Activated CD8-positive, alpha-beta memory T cell treated with anti-CD3 and anti-CD28 coated beads for 1 hour (primary cell): ENCODE results near the gene GNG2.
A peak's percentile ranks its signal among the peaks of the same experiment; 100 is the strongest.

Source experiments
- DNase-seq, 2 donors: peaks; one replicate each; pipeline ENCODE4 v3.0.0-alpha.2; 2020; ENCODE audit warnings: low read depth in 1 of 2; ENCODE audit errors: extremely low read depth in 1 of 2

Gene GNG2

GRCh38 chr14:51938137-51938536 is 77.7 kb downstream of the GNG2 start:
- no peak for DNase-seq

GRCh38 chr14:51938821-51939220 is 78.4 kb downstream of the GNG2 start:
- DNase-seq: no peak

GRCh38 chr14:51939226-51939625 is 78.8 kb downstream of the GNG2 start:
- no peak for DNase-seq

- no peak for DNase-seq
Measured at GRCh38 chr14:51939755-51940301, 79.4 kb downstream of the GNG2 start.

GRCh38 chr14:51942971-51943370 is 82.6 kb downstream of the GNG2 start:
- no peak for DNase-seq

- no peak for DNase-seq
Measured at GRCh38 chr14:51950007-51950406, 89.6 kb downstream of the GNG2 start.

GRCh38 chr14:51951656-51952055 is 91.2 kb downstream of the GNG2 start:
- DNase-seq: no peak

- no peak for DNase-seq
Measured at GRCh38 chr14:51954031-51954430, 93.6 kb downstream of the GNG2 start.

- no peak for DNase-seq
Measured at GRCh38 chr14:51954657-51955056, 94.2 kb downstream of the GNG2 start.

GRCh38 chr14:51957950-51958349 is 97.5 kb downstream of the GNG2 start:
- DNase-seq: no peak

- DNase-seq: no peak
Measured at GRCh38 chr14:51959928-51960327, 99.5 kb downstream of the GNG2 start.

GRCh38 chr14:51960866-51961265 is 100.5 kb downstream of the GNG2 start:
- DNase-seq: no peak

- DNase-seq: no peak
Measured at GRCh38 chr14:51962711-51963110, 102.3 kb downstream of the GNG2 start.

GRCh38 chr14:51963286-51963685 is 102.9 kb downstream of the GNG2 start:
- DNase-seq: no peak

GRCh38 chr14:51967521-51967920 is 107.1 kb downstream of the GNG2 start:
- DNase-seq: no peak

GRCh38 chr14:51969852-51970540 is 109.6 kb downstream of the GNG2 start:
- DNase-seq: no peak

- DNase-seq: no peak
Measured at GRCh38 chr14:51972566-51972965, 112.2 kb downstream of the GNG2 start.

GRCh38 chr14:51977075-51977474 is 116.7 kb downstream of the GNG2 start:
- DNase-seq: no peak

- no peak for DNase-seq
Measured at GRCh38 chr14:51978681-51979085, 118.3 kb downstream of the GNG2 start.

GRCh38 chr14:51979088-51979709 is 118.8 kb downstream of the GNG2 start:
- peak; percentile 69 to 71 for DNase-seq

- DNase-seq: no peak
Measured at GRCh38 chr14:51981218-51981854, 120.9 kb downstream of the GNG2 start.

- DNase-seq: no peak
Measured at GRCh38 chr14:51988221-51988620, 127.8 kb downstream of the GNG2 start.
